ENCODE results near the gene FOXO3. TPM values are rescaled to one million over a fixed set of nuclear protein-coding genes. Genes with fewer than 3 reads are reported as not detected.

The FOXO3 gene
- total and polyA plus RNA-seq, 2 of the 13 experiments (the other 11 are each of a cell fraction or from before 2014, with no cell fraction given): 16.0 to 22.5 TPM

DNA sequence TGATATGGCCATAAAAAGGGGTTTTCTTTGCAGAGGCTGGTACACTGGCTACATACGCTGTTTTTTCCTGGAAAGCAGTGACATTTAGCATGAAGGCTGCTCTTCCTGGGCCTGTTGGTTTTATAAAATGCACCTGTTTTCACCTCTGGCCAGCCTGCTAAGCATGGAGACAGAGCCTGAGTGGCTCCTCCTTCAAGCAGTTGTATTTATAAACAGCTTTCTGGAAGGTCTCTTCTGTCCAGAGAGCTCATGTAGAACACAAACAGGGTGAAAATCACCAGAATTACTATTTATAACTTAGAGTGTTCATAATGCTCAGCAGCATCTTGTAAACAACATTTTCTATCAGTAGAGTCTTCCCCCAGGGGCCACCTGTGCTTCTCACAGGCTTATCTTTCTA lies 109.0 kb downstream of the FOXO3 start:
- no peak overlapping the region for H2AFZ ChIP-seq (ENCODE audit: low read length)
- BruUV-seq (replicated peaks): no TSS peak
- no peak for DNase-seq (ENCODE audit: low spot score)
- peaks cover 8 to 47% of the 10 kb centered on the region in 2 experiments; a peak in 4 of 5 replicates for H3K36me3 ChIP-seq (replicated peaks in 1 of 2; ENCODE audit: control insufficient read depth in 1 of 2, insufficient read depth in 2 of 2, low read length in 2 of 2)
- H3K79me2 ChIP-seq (ENCODE audit: insufficient read depth, low read length): peaks cover 40% of the 10 kb centered on the region
- H3K27ac ChIP-seq (ENCODE audit: extremely low read length, insufficient read depth, low read length): no peak overlapping the region
- no peak for ATAC-seq
- FAIRE-seq: no peak
- no peaks in the 10 kb centered on the region for H3K9me3 ChIP-seq (ENCODE audit: low read length)
- H3K4me1 ChIP-seq (ENCODE audit: insufficient read depth, low read length): no peaks in the 10 kb centered on the region
- H3K4me3 ChIP-seq (replicated peaks in 1 of 3; ENCODE audit: insufficient read depth in 1 of 3, low read depth in 2 of 3, low read length in 3 of 3): no peak overlapping the region
- no peak for TF ChIP-seq NFE2 (CRISPR knock-in tag; IDR thresholded peaks at IDR 0.05)
- no peak for TF ChIP-seq RBM39 (IDR thresholded peaks at IDR 0.05; ENCODE audit: low read depth, low read length, poor library complexity, severe bottlenecking)
- no peak for TF ChIP-seq MAFF (IDR thresholded peaks at IDR 0.05; ENCODE audit: low read depth, low read length)
- no peak for TF ChIP-seq FOXA3 (CRISPR knock-in tag; IDR thresholded peaks at IDR 0.05)
- TF ChIP-seq, protein P1, sequence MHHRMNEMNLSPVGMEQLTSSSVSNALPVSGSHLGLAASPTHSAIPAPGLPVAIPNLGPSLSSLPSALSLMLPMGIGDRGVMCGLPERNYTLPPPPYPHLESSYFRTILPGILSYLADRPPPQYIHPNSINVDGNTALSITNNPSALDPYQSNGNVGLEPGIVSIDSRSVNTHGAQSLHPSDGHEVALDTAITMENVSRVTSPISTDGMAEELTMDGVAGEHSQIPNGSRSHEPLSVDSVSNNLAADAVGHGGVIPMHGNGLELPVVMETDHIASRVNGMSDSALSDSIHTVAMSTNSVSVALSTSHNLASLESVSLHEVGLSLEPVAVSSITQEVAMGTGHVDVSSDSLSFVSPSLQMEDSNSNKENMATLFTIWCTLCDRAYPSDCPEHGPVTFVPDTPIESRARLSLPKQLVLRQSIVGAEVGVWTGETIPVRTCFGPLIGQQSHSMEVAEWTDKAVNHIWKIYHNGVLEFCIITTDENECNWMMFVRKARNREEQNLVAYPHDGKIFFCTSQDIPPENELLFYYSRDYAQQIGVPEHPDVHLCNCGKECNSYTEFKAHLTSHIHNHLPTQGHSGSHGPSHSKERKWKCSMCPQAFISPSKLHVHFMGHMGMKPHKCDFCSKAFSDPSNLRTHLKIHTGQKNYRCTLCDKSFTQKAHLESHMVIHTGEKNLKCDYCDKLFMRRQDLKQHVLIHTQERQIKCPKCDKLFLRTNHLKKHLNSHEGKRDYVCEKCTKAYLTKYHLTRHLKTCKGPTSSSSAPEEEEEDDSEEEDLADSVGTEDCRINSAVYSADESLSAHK (CRISPR knock-in tag; IDR thresholded peaks at IDR 0.05; ENCODE audit: borderline replicate concordance): no peak
- TF ChIP-seq RORA (CRISPR knock-in tag; IDR thresholded peaks at IDR 0.05): no peak
- TF ChIP-seq, protein P2, sequence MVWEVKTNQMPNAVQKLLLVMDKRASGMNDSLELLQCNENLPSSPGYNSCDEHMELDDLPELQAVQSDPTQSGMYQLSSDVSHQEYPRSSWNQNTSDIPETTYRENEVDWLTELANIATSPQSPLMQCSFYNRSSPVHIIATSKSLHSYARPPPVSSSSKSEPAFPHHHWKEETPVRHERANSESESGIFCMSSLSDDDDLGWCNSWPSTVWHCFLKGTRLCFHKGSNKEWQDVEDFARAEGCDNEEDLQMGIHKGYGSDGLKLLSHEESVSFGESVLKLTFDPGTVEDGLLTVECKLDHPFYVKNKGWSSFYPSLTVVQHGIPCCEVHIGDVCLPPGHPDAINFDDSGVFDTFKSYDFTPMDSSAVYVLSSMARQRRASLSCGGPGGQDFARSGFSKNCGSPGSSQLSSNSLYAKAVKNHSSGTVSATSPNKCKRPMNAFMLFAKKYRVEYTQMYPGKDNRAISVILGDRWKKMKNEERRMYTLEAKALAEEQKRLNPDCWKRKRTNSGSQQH (CRISPR knock-in tag; IDR thresholded peaks at IDR 0.05; ENCODE audit: low read depth): no peak
- TF ChIP-seq, protein P3, sequence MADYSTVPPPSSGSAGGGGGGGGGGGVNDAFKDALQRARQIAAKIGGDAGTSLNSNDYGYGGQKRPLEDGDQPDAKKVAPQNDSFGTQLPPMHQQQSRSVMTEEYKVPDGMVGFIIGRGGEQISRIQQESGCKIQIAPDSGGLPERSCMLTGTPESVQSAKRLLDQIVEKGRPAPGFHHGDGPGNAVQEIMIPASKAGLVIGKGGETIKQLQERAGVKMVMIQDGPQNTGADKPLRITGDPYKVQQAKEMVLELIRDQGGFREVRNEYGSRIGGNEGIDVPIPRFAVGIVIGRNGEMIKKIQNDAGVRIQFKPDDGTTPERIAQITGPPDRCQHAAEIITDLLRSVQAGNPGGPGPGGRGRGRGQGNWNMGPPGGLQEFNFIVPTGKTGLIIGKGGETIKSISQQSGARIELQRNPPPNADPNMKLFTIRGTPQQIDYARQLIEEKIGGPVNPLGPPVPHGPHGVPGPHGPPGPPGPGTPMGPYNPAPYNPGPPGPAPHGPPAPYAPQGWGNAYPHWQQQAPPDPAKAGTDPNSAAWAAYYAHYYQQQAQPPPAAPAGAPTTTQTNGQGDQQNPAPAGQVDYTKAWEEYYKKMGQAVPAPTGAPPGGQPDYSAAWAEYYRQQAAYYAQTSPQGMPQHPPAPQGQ (CRISPR knock-in tag; IDR thresholded peaks at IDR 0.05; ENCODE audit: borderline replicate concordance): no peak
- no peak for TF ChIP-seq ZNF326 (CRISPR knock-in tag; IDR thresholded peaks at IDR 0.05; ENCODE audit: borderline replicate concordance)
- no peak for TF ChIP-seq HOXA9 (CRISPR knock-in tag; IDR thresholded peaks at IDR 0.05; ENCODE audit: borderline replicate concordance)
- no peak for TF ChIP-seq ZNF75D (CRISPR knock-in tag; IDR thresholded peaks at IDR 0.05; ENCODE audit: borderline replicate concordance)
- no peak for TF ChIP-seq ZNF605 (CRISPR knock-in tag; IDR thresholded peaks at IDR 0.05)
- TF ChIP-seq DR1 (CRISPR knock-in tag; IDR thresholded peaks at IDR 0.05): no peak
- TF ChIP-seq NCOA1 (CRISPR knock-in tag; IDR thresholded peaks at IDR 0.05): no peak
- TF ChIP-seq U2AF1 (optimal IDR thresholded peaks at IDR 0.05; ENCODE audit: low read depth, low read length): no peak
- TF ChIP-seq ZBTB38 (CRISPR knock-in tag; IDR thresholded peaks at IDR 0.05): no peak
- no peak overlapping the region for H3K9ac ChIP-seq (ENCODE audit: insufficient read depth, low read depth, low read length)
- intact Hi-C loops (cut with micrococcal nuclease; ENCODE audit: unreplicated experiment) (no loop called here), in situ Hi-C loops (cut with HindIII; ENCODE audit: extremely low pct_ligation_motif_present, low pct_unique_long_range_greater_than_20kb) (no loop called here)
- 92% methylated on average over 1 of the region's 1 CpG for WGBS (ENCODE audit: low lambda C conversion rate)
- peaks cover 21% of the 10 kb centered on the region; the same call in 1 of the 2 replicates for H4K20me1 ChIP-seq (ENCODE audit: insufficient read depth, low read length)
- POLR2A ChIA-PET: no interaction called here
- CTCF ChIA-PET (ENCODE audit: low intra/inter-chr PET ratio, low total read pairs): no interaction called here
- H3K4me2 ChIP-seq (ENCODE audit: low read depth, low read length): no peak overlapping the region
- no peaks in the 10 kb centered on the region for H3K27me3 ChIP-seq (ENCODE audit: control insufficient read depth in 1 of 2, insufficient read depth in 2 of 2, low read length in 2 of 2)
